ENCODE measurements around the gene SPATA21. TPM values are rescaled to one million over a fixed set of nuclear protein-coding genes. Genes with fewer than 3 reads are reported as not detected.

Gene SPATA21
- total and polyA plus RNA-seq, 10 of the 15 experiments (the other 5 are each of a cell fraction or from before 2014, with no cell fraction given) = 0.05 to 1.1 (median 0.24) TPM; not detected in 1

DNA sequence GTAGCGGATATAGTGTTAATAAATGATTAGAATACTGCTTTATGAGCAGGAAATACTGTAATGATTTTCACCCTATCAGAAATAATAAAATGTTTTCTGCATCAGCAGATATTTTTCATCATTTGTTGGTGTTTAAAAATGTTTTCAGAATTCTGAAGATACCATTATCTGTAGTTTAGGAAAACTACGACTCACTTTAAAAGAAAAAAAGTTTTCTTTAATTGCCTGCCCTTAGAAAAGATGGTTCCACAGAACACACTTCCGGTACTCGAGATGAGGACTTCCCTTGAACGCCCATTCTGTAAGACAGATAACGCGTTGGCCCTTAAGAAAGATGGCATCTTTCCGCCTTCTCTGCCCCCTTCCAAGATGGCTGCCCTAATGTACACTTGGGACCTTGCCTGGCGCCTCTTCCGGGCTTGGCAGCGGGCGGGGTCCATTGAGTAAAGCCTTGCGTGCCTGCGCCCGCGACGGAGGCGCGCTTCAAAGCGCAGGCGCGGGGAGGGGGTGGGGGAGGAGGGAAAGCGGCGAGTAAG lies 70.4 kb downstream of the SPATA21 start, which contains the start of gene SZRD1 (continued):
- TF ChIP-seq POLR2AphosphoS2 (IDR thresholded peaks at IDR 0.05; ENCODE audit: low read depth, low read length) (no peak), ZBTB40 (IDR thresholded peaks at IDR 0.05; ENCODE audit: borderline replicate concordance) (peak; percentile 91), CTCF (IDR thresholded peaks at IDR 0.05 in 2 of 3, conservative IDR thresholded peaks at IDR 0.05 in 1 of 3; ENCODE audit: control insufficient read depth in 2 of 3, extremely low read depth in 1 of 3, insufficient read depth in 1 of 3, low read depth in 3 of 3, low read length in 3 of 3) (no peak), MYC (IDR thresholded peaks at IDR 0.05; ENCODE audit: insufficient read depth, insufficient read length, insufficient replicate concordance, low read length, severe bottlenecking) (no peak), SIN3A (IDR thresholded peaks at IDR 0.05; ENCODE audit: low read depth, low read length) (no peak), NFYA (IDR thresholded peaks at IDR 0.05; ENCODE audit: borderline replicate concordance, low read depth, low read length) (no peak), REST (IDR thresholded peaks at IDR 0.05; ENCODE audit: low read depth, low read length) (no peak), SUPT20H (IDR thresholded peaks at IDR 0.05; ENCODE audit: borderline replicate concordance, control insufficient read depth, low read depth, low read length) (no peak)
- TF ChIP-seq, protein P1, sequence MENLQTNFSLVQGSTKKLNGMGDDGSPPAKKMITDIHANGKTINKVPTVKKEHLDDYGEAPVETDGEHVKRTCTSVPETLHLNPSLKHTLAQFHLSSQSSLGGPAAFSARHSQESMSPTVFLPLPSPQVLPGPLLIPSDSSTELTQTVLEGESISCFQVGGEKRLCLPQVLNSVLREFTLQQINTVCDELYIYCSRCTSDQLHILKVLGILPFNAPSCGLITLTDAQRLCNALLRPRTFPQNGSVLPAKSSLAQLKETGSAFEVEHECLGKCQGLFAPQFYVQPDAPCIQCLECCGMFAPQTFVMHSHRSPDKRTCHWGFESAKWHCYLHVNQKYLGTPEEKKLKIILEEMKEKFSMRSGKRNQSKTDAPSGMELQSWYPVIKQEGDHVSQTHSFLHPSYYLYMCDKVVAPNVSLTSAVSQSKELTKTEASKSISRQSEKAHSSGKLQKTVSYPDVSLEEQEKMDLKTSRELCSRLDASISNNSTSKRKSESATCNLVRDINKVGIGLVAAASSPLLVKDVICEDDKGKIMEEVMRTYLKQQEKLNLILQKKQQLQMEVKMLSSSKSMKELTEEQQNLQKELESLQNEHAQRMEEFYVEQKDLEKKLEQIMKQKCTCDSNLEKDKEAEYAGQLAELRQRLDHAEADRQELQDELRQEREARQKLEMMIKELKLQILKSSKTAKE (IDR thresholded peaks at IDR 0.05; ENCODE audit: low read depth, poor library complexity, severe bottlenecking) = no peak
- TF ChIP-seq, protein P2, sequence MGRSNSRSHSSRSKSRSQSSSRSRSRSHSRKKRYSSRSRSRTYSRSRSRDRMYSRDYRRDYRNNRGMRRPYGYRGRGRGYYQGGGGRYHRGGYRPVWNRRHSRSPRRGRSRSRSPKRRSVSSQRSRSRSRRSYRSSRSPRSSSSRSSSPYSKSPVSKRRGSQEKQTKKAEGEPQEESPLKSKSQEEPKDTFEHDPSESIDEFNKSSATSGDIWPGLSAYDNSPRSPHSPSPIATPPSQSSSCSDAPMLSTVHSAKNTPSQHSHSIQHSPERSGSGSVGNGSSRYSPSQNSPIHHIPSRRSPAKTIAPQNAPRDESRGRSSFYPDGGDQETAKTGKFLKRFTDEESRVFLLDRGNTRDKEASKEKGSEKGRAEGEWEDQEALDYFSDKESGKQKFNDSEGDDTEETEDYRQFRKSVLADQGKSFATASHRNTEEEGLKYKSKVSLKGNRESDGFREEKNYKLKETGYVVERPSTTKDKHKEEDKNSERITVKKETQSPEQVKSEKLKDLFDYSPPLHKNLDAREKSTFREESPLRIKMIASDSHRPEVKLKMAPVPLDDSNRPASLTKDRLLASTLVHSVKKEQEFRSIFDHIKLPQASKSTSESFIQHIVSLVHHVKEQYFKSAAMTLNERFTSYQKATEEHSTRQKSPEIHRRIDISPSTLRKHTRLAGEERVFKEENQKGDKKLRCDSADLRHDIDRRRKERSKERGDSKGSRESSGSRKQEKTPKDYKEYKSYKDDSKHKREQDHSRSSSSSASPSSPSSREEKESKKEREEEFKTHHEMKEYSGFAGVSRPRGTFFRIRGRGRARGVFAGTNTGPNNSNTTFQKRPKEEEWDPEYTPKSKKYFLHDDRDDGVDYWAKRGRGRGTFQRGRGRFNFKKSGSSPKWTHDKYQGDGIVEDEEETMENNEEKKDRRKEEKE (IDR thresholded peaks at IDR 0.05) = no peak
- TF ChIP-seq, protein P3, sequence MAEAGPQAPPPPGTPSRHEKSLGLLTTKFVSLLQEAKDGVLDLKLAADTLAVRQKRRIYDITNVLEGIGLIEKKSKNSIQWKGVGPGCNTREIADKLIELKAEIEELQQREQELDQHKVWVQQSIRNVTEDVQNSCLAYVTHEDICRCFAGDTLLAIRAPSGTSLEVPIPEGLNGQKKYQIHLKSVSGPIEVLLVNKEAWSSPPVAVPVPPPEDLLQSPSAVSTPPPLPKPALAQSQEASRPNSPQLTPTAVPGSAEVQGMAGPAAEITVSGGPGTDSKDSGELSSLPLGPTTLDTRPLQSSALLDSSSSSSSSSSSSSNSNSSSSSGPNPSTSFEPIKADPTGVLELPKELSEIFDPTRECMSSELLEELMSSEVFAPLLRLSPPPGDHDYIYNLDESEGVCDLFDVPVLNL (IDR thresholded peaks at IDR 0.05; ENCODE audit: low read depth, low read length) = no peak

All from GM12878 (cell line).